ENCODE data around the gene GMIP. TPM values are rescaled to one million over a fixed set of nuclear protein-coding genes. Genes with fewer than 3 reads are reported as not detected.

GMIP gene
- total and polyA plus RNA-seq, 2 donors (not counting 3 experiments of a cell fraction or from before 2014, with no cell fraction given) = 7.8 to 19.8 TPM

DNA sequence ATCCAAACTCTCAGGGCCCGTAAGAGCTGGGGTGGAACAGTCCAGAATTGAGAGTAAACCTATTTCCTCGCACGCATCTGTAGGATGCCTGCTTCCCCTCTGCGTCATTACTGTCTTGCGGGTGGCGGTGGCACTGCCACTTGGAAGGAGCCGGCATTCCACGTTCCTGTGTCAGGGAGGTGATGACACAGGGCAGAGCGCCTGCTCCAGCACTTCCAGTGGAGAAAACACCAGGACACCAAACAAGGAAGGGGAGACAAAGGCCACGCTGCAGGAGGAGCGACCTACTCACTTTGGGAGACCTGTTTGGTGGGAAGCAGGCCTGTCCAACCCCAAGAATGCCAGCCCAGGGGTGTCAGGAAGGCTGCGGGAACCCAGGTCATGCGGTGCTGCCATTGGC lies 62.1 kb downstream of the GMIP start:
- ChIA-PET POLR2A (no interaction called here), CTCF (interaction anchor here (1.7 kb wide), 1 partner anchor 27 kb away, joined by 6 read pairs; no protein-coding TSS in a partner anchor)
- H4K20me1 ChIP-seq (replicated peaks; ENCODE audit: control insufficient read depth, extremely low read depth, insufficient read depth, low read length) = no peaks in the 10 kb centered on the region
- intact Hi-C loops (cut with micrococcal nuclease) (no loop called here), dilution Hi-C loops (cut with MboI; ENCODE audit: extremely low pct_ligation_motif_present, low sequenced_read_pairs) (no loop called here)
- H3K9ac ChIP-seq (replicated peaks; ENCODE audit: extremely low read depth, insufficient read depth, low read length) = no peak overlapping the region
- FAIRE-seq (no peak), DNase-seq (ENCODE audit: low read depth, low spot score) (no peak)
- TF ChIP-seq, protein P1, sequence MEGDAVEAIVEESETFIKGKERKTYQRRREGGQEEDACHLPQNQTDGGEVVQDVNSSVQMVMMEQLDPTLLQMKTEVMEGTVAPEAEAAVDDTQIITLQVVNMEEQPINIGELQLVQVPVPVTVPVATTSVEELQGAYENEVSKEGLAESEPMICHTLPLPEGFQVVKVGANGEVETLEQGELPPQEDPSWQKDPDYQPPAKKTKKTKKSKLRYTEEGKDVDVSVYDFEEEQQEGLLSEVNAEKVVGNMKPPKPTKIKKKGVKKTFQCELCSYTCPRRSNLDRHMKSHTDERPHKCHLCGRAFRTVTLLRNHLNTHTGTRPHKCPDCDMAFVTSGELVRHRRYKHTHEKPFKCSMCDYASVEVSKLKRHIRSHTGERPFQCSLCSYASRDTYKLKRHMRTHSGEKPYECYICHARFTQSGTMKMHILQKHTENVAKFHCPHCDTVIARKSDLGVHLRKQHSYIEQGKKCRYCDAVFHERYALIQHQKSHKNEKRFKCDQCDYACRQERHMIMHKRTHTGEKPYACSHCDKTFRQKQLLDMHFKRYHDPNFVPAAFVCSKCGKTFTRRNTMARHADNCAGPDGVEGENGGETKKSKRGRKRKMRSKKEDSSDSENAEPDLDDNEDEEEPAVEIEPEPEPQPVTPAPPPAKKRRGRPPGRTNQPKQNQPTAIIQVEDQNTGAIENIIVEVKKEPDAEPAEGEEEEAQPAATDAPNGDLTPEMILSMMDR (IDR thresholded peaks at IDR 0.05; ENCODE audit: extremely low read depth in 1 of 2, insufficient read depth in 1 of 2, low read depth in 1 of 2, low read length in 2 of 2) = no peak
- TF ChIP-seq GATA2 (IDR thresholded peaks at IDR 0.05; ENCODE audit: insufficient read depth, insufficient read length, low read depth, low read length) (no peak), JUN (IDR thresholded peaks at IDR 0.05; ENCODE audit: borderline replicate concordance, insufficient read depth, insufficient read length, low read depth) (no peak), POLR2A (IDR thresholded peaks at IDR 0.05; ENCODE audit: low read depth, low read length) (no peak), EZH2 (IDR thresholded peaks at IDR 0.05; ENCODE audit: borderline replicate concordance, low read depth, low read length, severe bottlenecking) (no peak), POLR2AphosphoS5 (IDR thresholded peaks at IDR 0.05; ENCODE audit: insufficient read depth, low read depth, low read length) (no peak), FOS (IDR thresholded peaks at IDR 0.05; ENCODE audit: borderline replicate concordance, insufficient read depth, low read length) (no peak), MYC (IDR thresholded peaks at IDR 0.05; ENCODE audit: low read depth, low read length) (no peak)
- TF ChIP-seq, protein P2, sequence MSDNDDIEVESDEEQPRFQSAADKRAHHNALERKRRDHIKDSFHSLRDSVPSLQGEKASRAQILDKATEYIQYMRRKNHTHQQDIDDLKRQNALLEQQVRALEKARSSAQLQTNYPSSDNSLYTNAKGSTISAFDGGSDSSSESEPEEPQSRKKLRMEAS (IDR thresholded peaks at IDR 0.05; ENCODE audit: insufficient read depth, insufficient read length) = no peak
- H3K9me1 ChIP-seq (replicated peaks; ENCODE audit: control insufficient read depth, extremely low read depth, insufficient read depth, low read length) = no peaks in the 10 kb centered on the region
- no peaks in the 10 kb centered on the region for H3K27me3 ChIP-seq (ENCODE audit: control insufficient read depth in 2 of 2, insufficient read depth in 2 of 2, low read length in 2 of 2)
- H3K4me2 ChIP-seq (ENCODE audit: insufficient read depth, low read length) = no peak overlapping the region
- no peaks in the 10 kb centered on the region for H3K79me2 ChIP-seq (ENCODE audit: control insufficient read depth, insufficient read depth, low read length)
- no peak overlapping the region for H3K27ac ChIP-seq (ENCODE audit: insufficient read depth, low read depth, low read length)
- no peak overlapping the region for H2AFZ ChIP-seq (ENCODE audit: low read depth, low read length)
- no peaks in the 10 kb centered on the region for H3K36me3 ChIP-seq (ENCODE audit: control insufficient read depth in 2 of 2, extremely low read depth in 1 of 2, insufficient read depth in 2 of 2, low read length in 2 of 2)
- H3K4me3 ChIP-seq (replicated peaks in 1 of 3; ENCODE audit: insufficient read depth in 1 of 3, low read depth in 1 of 3, low read length in 3 of 3) = no peak overlapping the region
- BruUV-seq (replicated peaks) = no TSS peak
- no peaks in the 10 kb centered on the region for H3K4me1 ChIP-seq (ENCODE audit: control insufficient read depth, extremely low read depth, insufficient read depth, low read length)
- no peaks in the 10 kb centered on the region for H3K9me3 ChIP-seq (replicated peaks; ENCODE audit: control insufficient read depth, insufficient read depth, low read length)

All from endothelial cell of umbilical vein (primary cell).